K562 (cell line): ENCODE results near the gene DYNC1H1. TPM values are rescaled to one million over a fixed set of nuclear protein-coding genes. Genes with fewer than 3 reads are reported as not detected.
A peak's percentile ranks its signal among the peaks of the same experiment; 100 is the strongest.

Source experiments
- ATAC-seq: fragments of 200-7000 bp; cut with Tn5 transposase; 3 replicates; pipeline ENCODE4 v1.9.1; 2020; ENCODE audit warnings: moderate library complexity
- BruUV-seq: library from RNA; stranded (reverse); fragments of 400-500 nt; replicated peaks from 2 replicates; lab custom pipeline; 2021; lab: Mats Ljungman, UMichigan
- CTCF ChIA-PET: fragments of 300-600 bp; formaldehyde crosslinking; extraction: SDS; loops from one replicate; lab custom pipeline; 2021; ENCODE audit warnings: low intra/inter-chr PET ratio; lab: Yijun Ruan, JAX
- POLR2A ChIA-PET: fragments of 300-600, 350-650 bp; sonication (Branson Sonifier 250); formaldehyde crosslinking; extraction: SDS; loops from one replicate; lab custom pipeline; 2021; ENCODE audit warnings: antibody characterized with exemption, inconsistent platforms; lab: Yijun Ruan, JAX
- DNase-seq, 4 experiments: peaks; one replicate each; pipeline versions ENCODE4 v3.0.0 to v3.0.0-alpha.2; 2011 to 2018; ENCODE audit warnings: low spot score in 3 of 4, mixed read lengths in 3 of 4; ENCODE audit errors: extremely low read depth in 1 of 4
- FAIRE-seq: peaks from 2 replicates; lab custom pipeline; 2011; peaks lifted over from hg19 to GRCh38; lab: Jason Lieb, UNC
- H2AFZ ChIP-seq: 2 replicates; pipeline ENCODE4 v1.6.0; 2011; ENCODE audit warnings: low read depth, low read length, control low read depth, inconsistent platforms
- H3K27ac ChIP-seq: fragments of 200-600 bp; 3 replicates; pipeline ENCODE4 v1.8.0; 2011; ENCODE audit warnings: low read depth, mild to moderate bottlenecking, control low read depth, inconsistent platforms, low read length, moderate library complexity, mixed read lengths; ENCODE audit errors: extremely low read depth
- H3K27me3 ChIP-seq, 2 experiments: fragments of 300-600 bp in 1 of 2; 2 replicates in 1 of 2; 3 replicates in 1 of 2; pipeline versions ENCODE4 v1.6.0 to v1.8.0; 2011; ENCODE audit warnings: inconsistent platforms in 2 of 2, low read length in 2 of 2, mild to moderate bottlenecking in 1 of 2, mixed read lengths in 1 of 2, moderate library complexity in 1 of 2; ENCODE audit not compliant: control insufficient read depth in 2 of 2, insufficient read depth in 2 of 2
- H3K36me3 ChIP-seq: fragments of 300-600 bp; 3 replicates; pipeline ENCODE4 v1.8.0; 2011; ENCODE audit warnings: mild to moderate bottlenecking, low read length, inconsistent platforms; ENCODE audit not compliant: control insufficient read depth, insufficient read depth
- H3K4me1 ChIP-seq, 2 experiments: fragments of 200-600 bp in 1 of 2; replicated peaks in 1 of 2; 2 replicates in 1 of 2; 3 replicates in 1 of 2; pipeline versions ENCODE4 v1.5.1 to v1.8.0; 2011; ENCODE audit warnings: inconsistent platforms in 2 of 2, low read length in 2 of 2, mild to moderate bottlenecking in 1 of 2, mixed read lengths in 1 of 2, moderate library complexity in 1 of 2; ENCODE audit not compliant: control insufficient read depth in 2 of 2, insufficient read depth in 2 of 2
- H3K4me2 ChIP-seq: 2 replicates; pipeline ENCODE4 v1.6.1; 2011; ENCODE audit warnings: low read length, control low read depth, inconsistent platforms, mixed read lengths; ENCODE audit not compliant: insufficient read depth
- H3K4me3 ChIP-seq: fragments of 200-600 bp; sonication (generic), shearing (Covaris generic); 2 replicates; pipeline ENCODE4 v1.5.1; 2016; ENCODE audit warnings: control low read depth, inconsistent platforms
- H3K79me2 ChIP-seq: fragments of 200-600 bp; 3 replicates; pipeline ENCODE4 v1.8.0; 2011; ENCODE audit warnings: low read length, inconsistent platforms; ENCODE audit not compliant: control insufficient read depth, insufficient read depth
- H3K9ac ChIP-seq, 2 experiments: 2 replicates each; pipeline versions ENCODE4 v1.6.0 to v1.6.1; 2011; ENCODE audit warnings: low read depth in 2 of 2, low read length in 2 of 2, control low read depth in 1 of 2, inconsistent platforms in 1 of 2, mild to moderate bottlenecking in 1 of 2, mixed read lengths in 1 of 2; ENCODE audit not compliant: insufficient read depth in 1 of 2
- H3K9me1 ChIP-seq: one replicate; pipeline ENCODE4 v1.6.0; 2011; ENCODE audit warnings: inconsistent platforms, mild to moderate bottlenecking, low read length, moderate library complexity; ENCODE audit not compliant: control insufficient read depth, insufficient read depth
- H3K9me3 ChIP-seq: replicated peaks from 2 replicates; pipeline ENCODE4 v1.5.1; 2011; ENCODE audit warnings: low read depth, low read length, inconsistent platforms; ENCODE audit not compliant: control insufficient read depth, insufficient read depth
- H4K20me1 ChIP-seq: replicated peaks from 2 replicates; pipeline ENCODE4 v1.6.1; 2011; ENCODE audit warnings: low read length, inconsistent platforms, mixed read lengths; ENCODE audit not compliant: control insufficient read depth, insufficient read depth
- ATF3 ChIP-seq, 2 experiments: fragments of 450-650 bp in 1 of 2; sonication (generic) in 1 of 2; formaldehyde crosslinking in 1 of 2; IDR thresholded peaks in 1 of 2; conservative IDR thresholded peaks in 1 of 2; 2 replicates each; pipeline versions ENCODE4 v1.6.1 to v1.8.1; 2016 to 2023; ENCODE audit warnings: mild to moderate bottlenecking in 2 of 2, moderate library complexity in 2 of 2, inconsistent platforms in 1 of 2, missing genetic modification reagents in 1 of 2
- ATF7 ChIP-seq: fragments of 450-650 bp; IDR thresholded peaks from 2 replicates; pipeline ENCODE4 v1.7.1; 2014; ENCODE audit warnings: mild to moderate bottlenecking, moderate library complexity
- CREM ChIP-seq: IDR thresholded peaks from 2 replicates; pipeline ENCODE4 v1.6.1; 2014; ENCODE audit warnings: antibody characterized with exemption, low read depth
- DPF2 ChIP-seq: fragments of 450-650 bp; IDR thresholded peaks from 2 replicates; pipeline ENCODE4 v1.6.1; 2016
- FOS ChIP-seq: IDR thresholded peaks from 3 replicates; pipeline ENCODE4 v1.6.1; 2011; ENCODE audit not compliant: insufficient read length; ENCODE audit errors: extremely low read depth
- FOXA3 ChIP-seq, 2 experiments: fragments of 450-650 bp in 1 of 2; sonication (generic) in 1 of 2; formaldehyde crosslinking; IDR thresholded peaks in 1 of 2; conservative IDR thresholded peaks in 1 of 2; 2 replicates each; pipeline versions ENCODE4 v1.4.0 to v1.8.0; 2020 to 2022; ENCODE audit warnings: mild to moderate bottlenecking in 2 of 2, missing genetic modification reagents in 1 of 2
- JUND ChIP-seq, 2 experiments: IDR thresholded peaks; 2 replicates in 1 of 2; 3 replicates in 1 of 2; pipeline ENCODE4 v1.6.1; 2011; ENCODE audit warnings: borderline replicate concordance in 2 of 2, low read depth in 2 of 2, low read length in 2 of 2, improper control_type of control experiment in 1 of 2, missing biosample characterization in 1 of 2, missing genetic modification characterization in 1 of 2, missing genetic modification reagents in 1 of 2
- PCBP1 ChIP-seq: fragments of 200-400 bp; formaldehyde crosslinking; IDR thresholded peaks from 2 replicates; pipeline ENCODE4 v1.6.1; 2018; ENCODE audit warnings: mild to moderate bottlenecking, low read depth, low read length; ENCODE audit not compliant: poor library complexity, severe bottlenecking
- RAD21 ChIP-seq, 2 experiments: fragments of 250-450 bp in 1 of 2; fragments of 450-650 bp in 1 of 2; sonication (Bioruptor Pico) in 1 of 2; formaldehyde crosslinking in 1 of 2; IDR thresholded peaks in 1 of 2; conservative IDR thresholded peaks in 1 of 2; 2 replicates each; pipeline versions ENCODE4 v1.4.0 to v1.8.0; 2020 to 2022; ENCODE audit warnings: mild to moderate bottlenecking in 2 of 2, moderate library complexity in 1 of 2
- SMARCE1 ChIP-seq: fragments of 450-650 bp; IDR thresholded peaks from 2 replicates; pipeline ENCODE4 v1.7.1; 2016; ENCODE audit warnings: mild to moderate bottlenecking
- SOX6 ChIP-seq: fragments of 450-650 bp; IDR thresholded peaks from 2 replicates; pipeline ENCODE4 v1.6.1; 2014; ENCODE audit warnings: mild to moderate bottlenecking
- USF2 ChIP-seq: sonication (generic); formaldehyde crosslinking; IDR thresholded peaks from 2 replicates; pipeline ENCODE4 v1.5.0; 2020; ENCODE audit warnings: missing genetic modification reagents
- YBX1 ChIP-seq: fragments of 450-650 bp; IDR thresholded peaks from 2 replicates; pipeline ENCODE4 v1.7.1; 2016; ENCODE audit warnings: mild to moderate bottlenecking
- ZBTB7A ChIP-seq: IDR thresholded peaks from 2 replicates; pipeline ENCODE4 v1.6.1; 2011; ENCODE audit warnings: low read depth, mild to moderate bottlenecking, low read length, moderate library complexity, borderline replicate concordance; ENCODE audit not compliant: control insufficient read depth
- ZNF133 ChIP-seq: fragments of 250-450 bp; sonication (Bioruptor Pico); IDR thresholded peaks from 2 replicates; pipeline ENCODE4 v1.4.0; 2020; ENCODE audit warnings: mild to moderate bottlenecking
- ZNF224 ChIP-seq: sonication (generic); formaldehyde crosslinking; IDR thresholded peaks from 2 replicates; pipeline ENCODE4 v1.8.0; 2022; ENCODE audit warnings: mild to moderate bottlenecking, missing genetic modification reagents
- ZNF561 ChIP-seq: fragments of 450-650 bp; formaldehyde crosslinking; conservative IDR thresholded peaks from 2 replicates; pipeline ENCODE4 v1.4.0; 2020; ENCODE audit warnings: mild to moderate bottlenecking, moderate library complexity
- ZSCAN32 ChIP-seq: fragments of 450-650 bp; formaldehyde crosslinking; IDR thresholded peaks from 2 replicates; pipeline ENCODE4 v1.4.0; 2020; ENCODE audit warnings: mild to moderate bottlenecking, moderate library complexity
- WGBS: fragments of 100-300 bp; shearing (Covaris generic); methylation state at CpG from one replicate; pipeline ENCODE4 v1.1.6; 2016; ENCODE audit warnings: low coverage, mixed read lengths; ENCODE audit not compliant: insufficient coverage; ENCODE audit errors: missing lambda C conversion rate; 5-methylcytosine and 5-hydroxymethylcytosine counted together
- in situ Hi-C: fragments of 300-500 bp; cut with MboI; formaldehyde crosslinking; loops from 4 replicates; pipeline ENCODE4 v1.15.0; 2018; ENCODE audit warnings: inconsistent platforms, mixed read lengths
- intact Hi-C: fragments of 100-400 bp; cut with micrococcal nuclease; formaldehyde crosslinking; loops from 2 replicates; pipeline ENCODE4 v1.14.2; 2022
- polyA plus RNA-seq, 8 experiments: library from polyadenylated mRNA; depleted of rRNA in 4 of 8; stranded (reverse) in 5 of 8; unstranded in 3 of 8; fragments of >200 nt; fragmentation: Nextera tagmentation in 2 of 8; fragmentation: Illumina TruSeq in 1 of 8; extraction: Ambion mirVana in 2 of 8; extraction: Trizol in 1 of 8; gene quantifications; 2 replicates each; pipeline versions ENCODE4 v1.2.1 to v1.2.3, GENCODE V29; 2011 to 2014; ENCODE audit warnings: inconsistent platforms in 1 of 8, missing spikeins in 1 of 8
- total RNA-seq, 7 experiments: library from RNA; depleted of rRNA in 6 of 7; stranded (reverse); fragments of >200 nt in 6 of 7; fragmentation: Illumina TruSeq in 2 of 7; extraction: Trizol in 2 of 7; gene quantifications; 2 replicates each; pipeline versions ENCODE4 v1.2.1 to v1.2.3, GENCODE V29; 2011 to 2021; ENCODE audit warnings: low replicate concordance in 1 of 7
- TF ChIP-seq, protein P1 (sequence below): fragments of 250-450 bp; sonication (Bioruptor Pico); IDR thresholded peaks from 2 replicates; pipeline ENCODE4 v1.5.0; 2021

DYNC1H1 gene
- total and polyA plus RNA-seq, 9 of the 15 experiments (the other 6 are each of a cell fraction or from before 2014, with no cell fraction given): 31.9 to 335 (median 115) TPM

DNA sequence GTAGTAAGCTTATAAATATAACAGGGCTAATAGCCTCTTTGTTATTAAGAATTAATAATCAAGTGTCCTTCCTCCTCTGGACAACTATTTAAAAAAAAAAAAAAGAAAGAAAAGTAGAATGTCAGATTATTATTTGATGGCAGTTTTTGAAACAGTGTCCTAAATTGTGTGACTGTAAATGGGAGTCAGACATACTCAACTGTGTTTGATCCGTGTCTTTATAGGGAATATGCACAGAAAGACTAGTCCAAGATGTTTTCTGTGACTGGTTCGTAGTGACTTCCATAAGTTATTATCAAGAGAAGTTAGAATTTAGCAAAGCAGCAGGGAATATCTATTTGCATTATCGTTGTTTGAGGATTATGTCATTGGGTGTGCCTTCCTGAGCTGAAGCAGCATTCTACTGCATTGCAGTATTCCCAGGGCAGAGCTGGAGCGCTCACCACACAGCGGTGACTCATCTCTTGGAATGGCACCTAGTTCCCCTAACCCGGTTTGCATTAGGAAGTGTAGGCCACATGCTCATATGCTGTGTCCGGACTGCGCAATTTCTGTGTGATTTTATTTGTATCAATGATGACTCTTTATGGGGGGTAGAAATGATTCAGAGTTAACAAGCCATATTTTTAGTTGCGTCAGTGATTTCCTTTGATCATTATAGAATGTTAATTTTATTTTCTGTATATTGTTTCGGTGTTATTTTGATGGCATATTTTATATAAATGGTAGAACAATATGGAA lies 7.9 kb downstream of the DYNC1H1 start:
- peaks cover 81% of the 10 kb centered on the region for H3K79me2 ChIP-seq
- no peak overlapping the region; the same call in 1 of the 2 replicates for H3K4me3 ChIP-seq
- POLR2A ChIA-PET: interaction anchor here (0.6 to 1.4 kb wide), 4 partner anchors 15 to 196 kb away, joined by 3 to 10 read pairs (median 3); no protein-coding TSS in a partner anchor
- FAIRE-seq: peak; percentile 90
- DNase-seq: peak; percentile 39 to 72 (median 46)
- peak overlapping the region; percentile 74 for H3K4me2 ChIP-seq
- no peaks in the 10 kb centered on the region for H3K9me1 ChIP-seq
- peaks cover 0 to 13% of the 10 kb centered on the region in 2 experiments; a peak in 3 of 5 replicates for H3K4me1 ChIP-seq
- peak overlapping the region; percentile 63 for H3K27ac ChIP-seq
- peak; percentile 89 for ATAC-seq
- no TSS peak for BruUV-seq
- peaks cover 64% of the 10 kb centered on the region for H3K36me3 ChIP-seq
- CTCF ChIA-PET: no interaction called here
- H3K27me3 ChIP-seq: no peaks in the 10 kb centered on the region
- no peaks in the 10 kb centered on the region for H3K9me3 ChIP-seq
- peak overlapping the region; percentile 37 to 40; a peak in 2 of 4 replicates for H3K9ac ChIP-seq
- WGBS: 14% methylated on average over 10 of the region's 10 CpGs
- intact Hi-C loops (no loop called here), in situ Hi-C loops (no loop called here)
- H2AFZ ChIP-seq: 0 out of 2 replicates have a peak overlapping the region, but pooled peaks have one; percentile 32
- peaks cover 7% of the 10 kb centered on the region; the same call in 1 of the 2 replicates for H4K20me1 ChIP-seq
- TF ChIP-seq ZSCAN32 (CRISPR knock-in tag) (no peak), ZNF133 (no peak), ATF3 (IDR thresholded peaks at IDR 0.05) (peak; percentile 95), ATF3 (CRISPR knock-in tag; conservative IDR thresholded peaks at IDR 0.05) (no peak), DPF2 (peak; percentile 70), CREM (peak; percentile 35; the same call in 1 of the 2 replicates), PCBP1 (no peak), ZNF224 (no peak), ZBTB7A (no peak), FOXA3 (CRISPR knock-in tag; conservative IDR thresholded peaks at IDR 0.05 in 1 of 2, IDR thresholded peaks at IDR 0.05 in 1 of 2) (no peak), SMARCE1 (peak; percentile 71; the same call in 1 of the 2 replicates), YBX1 (no peak), ATF7 (peak; percentile 91), SOX6 (no peak), USF2 (no peak), JUND (IDR thresholded peaks at IDR 0.05; ENCODE audit: borderline replicate concordance, low read depth, low read length) (peak; percentile 98), JUND (tag; IDR thresholded peaks at IDR 0.05; ENCODE audit: borderline replicate concordance, low read depth, low read length) (peak; percentile 98), FOS (peak; percentile 59), RAD21 (CRISPR knock-in tag; conservative IDR thresholded peaks at IDR 0.05 in 1 of 2, IDR thresholded peaks at IDR 0.05 in 1 of 2) (0 out of 4 replicates have a peak, but pooled peaks of 1 of the 2 experiments have one; percentile 3), ZNF561 (CRISPR knock-in tag) (no peak)
- TF ChIP-seq, protein P1, sequence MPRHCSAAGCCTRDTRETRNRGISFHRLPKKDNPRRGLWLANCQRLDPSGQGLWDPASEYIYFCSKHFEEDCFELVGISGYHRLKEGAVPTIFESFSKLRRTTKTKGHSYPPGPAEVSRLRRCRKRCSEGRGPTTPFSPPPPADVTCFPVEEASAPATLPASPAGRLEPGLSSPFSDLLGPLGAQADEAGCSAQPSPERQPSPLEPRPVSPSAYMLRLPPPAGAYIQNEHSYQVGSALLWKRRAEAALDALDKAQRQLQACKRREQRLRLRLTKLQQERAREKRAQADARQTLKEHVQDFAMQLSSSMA (CRISPR knock-in tag): no peak
